ENCODE measurements around the gene COPS8. TPM values are rescaled to one million over a fixed set of nuclear protein-coding genes. Genes with fewer than 3 reads are reported as not detected.

COPS8 gene
- total RNA-seq, 1 donor from 2014 or later, result 111 TPM

DNA sequence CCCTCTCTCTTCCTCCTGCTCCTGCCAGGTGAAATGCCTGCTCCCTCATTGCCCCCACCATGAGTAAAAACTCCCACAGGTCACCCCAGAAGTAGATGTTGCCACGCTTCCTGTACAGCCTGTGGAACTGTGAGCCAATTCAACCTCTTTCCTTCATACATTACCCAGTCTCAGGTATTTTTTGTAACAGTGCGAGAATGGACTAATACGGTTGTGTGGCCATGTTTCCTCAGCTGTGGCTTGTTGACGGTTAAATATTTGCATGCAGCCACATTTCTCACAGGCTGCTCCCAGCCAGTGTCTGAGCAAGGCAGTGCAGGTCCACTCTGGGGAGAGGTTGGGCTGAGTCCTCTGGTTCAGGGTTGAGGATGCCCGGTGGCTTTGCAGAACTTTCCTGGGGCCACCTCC lies 27.8 kb upstream of the COPS8 start:
- TF ChIP-seq, protein P1, sequence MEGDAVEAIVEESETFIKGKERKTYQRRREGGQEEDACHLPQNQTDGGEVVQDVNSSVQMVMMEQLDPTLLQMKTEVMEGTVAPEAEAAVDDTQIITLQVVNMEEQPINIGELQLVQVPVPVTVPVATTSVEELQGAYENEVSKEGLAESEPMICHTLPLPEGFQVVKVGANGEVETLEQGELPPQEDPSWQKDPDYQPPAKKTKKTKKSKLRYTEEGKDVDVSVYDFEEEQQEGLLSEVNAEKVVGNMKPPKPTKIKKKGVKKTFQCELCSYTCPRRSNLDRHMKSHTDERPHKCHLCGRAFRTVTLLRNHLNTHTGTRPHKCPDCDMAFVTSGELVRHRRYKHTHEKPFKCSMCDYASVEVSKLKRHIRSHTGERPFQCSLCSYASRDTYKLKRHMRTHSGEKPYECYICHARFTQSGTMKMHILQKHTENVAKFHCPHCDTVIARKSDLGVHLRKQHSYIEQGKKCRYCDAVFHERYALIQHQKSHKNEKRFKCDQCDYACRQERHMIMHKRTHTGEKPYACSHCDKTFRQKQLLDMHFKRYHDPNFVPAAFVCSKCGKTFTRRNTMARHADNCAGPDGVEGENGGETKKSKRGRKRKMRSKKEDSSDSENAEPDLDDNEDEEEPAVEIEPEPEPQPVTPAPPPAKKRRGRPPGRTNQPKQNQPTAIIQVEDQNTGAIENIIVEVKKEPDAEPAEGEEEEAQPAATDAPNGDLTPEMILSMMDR (conservative IDR thresholded peaks at IDR 0.05; ENCODE audit: low read depth, low read length), result no peak
- DNase-seq (ENCODE audit: low read depth), result no peak
- no peak overlapping the region for H3K4me3 ChIP-seq (ENCODE audit: low read depth, low read length)

DNA sequence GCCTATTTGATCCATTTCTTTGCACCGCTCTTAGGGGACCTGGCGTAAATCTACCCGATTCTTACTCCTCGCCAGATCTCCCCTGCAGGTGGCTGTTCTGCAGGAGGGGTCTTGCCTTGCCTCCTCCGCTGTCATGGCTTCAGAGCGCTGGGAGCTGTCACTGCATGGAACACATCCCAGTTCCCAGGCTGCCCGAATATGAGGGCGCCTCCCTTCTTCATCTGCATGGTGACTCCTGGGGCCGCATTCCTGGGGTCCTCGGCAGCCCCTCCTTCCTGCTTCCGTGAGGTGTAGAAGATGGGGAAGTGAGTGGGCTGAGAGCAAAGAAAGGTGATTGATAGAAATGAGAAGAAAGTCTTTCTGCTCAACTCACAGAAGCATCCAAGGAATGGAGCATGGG lies 27.3 kb upstream of the COPS8 start:
- H3K4me3 ChIP-seq (ENCODE audit: low read depth, low read length), result no peak overlapping the region
- TF ChIP-seq, protein P1 (conservative IDR thresholded peaks at IDR 0.05; ENCODE audit: low read depth, low read length), result no peak
- no peak for DNase-seq (ENCODE audit: low read depth)

DNA sequence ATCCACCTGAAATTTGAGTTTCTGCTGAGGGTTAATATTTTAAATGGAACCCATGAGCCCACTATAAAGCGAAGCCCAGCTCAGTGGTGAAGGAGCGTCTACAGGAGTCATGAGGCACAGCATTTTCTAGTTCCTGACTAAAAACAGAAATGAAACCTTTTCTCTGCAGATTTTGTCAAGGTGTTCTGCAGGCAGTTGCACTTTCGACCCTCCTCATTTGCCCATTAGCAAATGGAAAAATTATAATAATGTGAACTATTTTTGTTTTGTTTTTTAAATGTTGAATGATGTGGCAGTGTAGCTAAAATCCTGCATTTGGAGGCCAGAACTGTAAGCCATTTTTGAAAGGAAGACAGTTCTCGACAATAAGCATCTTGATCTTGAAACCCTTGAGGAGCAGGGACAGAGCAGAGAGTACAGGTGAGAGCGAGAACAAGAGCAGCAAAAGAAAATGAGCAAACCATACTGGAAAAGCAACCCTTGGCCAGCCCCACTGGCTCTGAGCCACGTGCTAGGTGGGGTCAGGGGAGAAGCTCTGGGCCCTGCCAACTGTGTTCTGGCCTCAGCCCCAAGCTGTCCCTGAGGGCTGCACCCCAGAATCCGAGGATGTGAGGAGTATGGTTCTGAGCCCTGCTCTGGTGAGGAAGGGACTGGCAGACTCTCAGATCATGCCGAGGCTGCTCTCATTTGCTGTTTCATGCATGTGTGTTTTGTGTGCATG lies 26.4 kb upstream of the COPS8 start:
- DNase-seq (ENCODE audit: low read depth), result no peak
- TF ChIP-seq, protein P1 (conservative IDR thresholded peaks at IDR 0.05; ENCODE audit: low read depth, low read length), result no peak
- H3K4me3 ChIP-seq (ENCODE audit: low read depth, low read length), result no peak overlapping the region

DNA sequence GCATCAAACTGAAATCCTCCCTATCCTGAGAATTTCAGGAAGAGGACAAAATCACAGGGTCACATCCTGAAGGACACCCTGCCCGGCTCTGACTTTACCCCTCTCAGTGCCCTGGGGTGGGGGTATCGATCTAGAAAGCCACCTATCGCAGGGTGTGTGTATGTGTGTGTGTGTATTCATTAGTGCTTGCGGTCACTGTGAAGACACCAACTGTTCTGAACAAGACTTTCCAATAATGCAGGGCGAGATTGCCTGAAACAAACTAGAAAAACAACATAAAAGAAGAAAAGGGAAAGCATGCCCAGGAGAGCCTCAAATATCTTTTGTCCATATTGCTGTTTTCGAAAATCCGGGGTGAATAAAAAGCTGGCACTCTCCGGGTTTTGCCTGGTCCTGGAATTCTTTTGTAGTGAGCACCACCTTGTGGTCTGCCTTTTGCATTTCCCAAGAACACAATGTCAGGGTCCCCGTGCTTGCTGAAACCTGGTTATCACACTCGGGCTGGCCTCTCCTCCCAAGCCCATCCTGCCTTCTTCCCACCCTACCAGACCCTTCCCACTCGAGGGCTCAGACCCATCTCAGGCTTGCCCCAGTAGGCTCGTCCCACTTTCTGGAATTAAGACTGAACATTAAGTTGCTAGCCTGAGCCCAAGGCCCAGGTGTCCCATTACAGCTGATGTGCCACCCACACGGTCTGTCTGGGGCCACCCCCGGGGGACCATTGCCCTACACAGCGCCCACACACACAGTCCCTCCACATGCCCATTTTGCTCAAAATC lies 25.0 kb upstream of the COPS8 start:
- DNase-seq (ENCODE audit: low read depth), result no peak
- TF ChIP-seq, protein P1 (conservative IDR thresholded peaks at IDR 0.05; ENCODE audit: low read depth, low read length), result peak; percentile 80
- peak overlapping the region; percentile 23 for H3K4me3 ChIP-seq (ENCODE audit: low read depth, low read length)

DNA sequence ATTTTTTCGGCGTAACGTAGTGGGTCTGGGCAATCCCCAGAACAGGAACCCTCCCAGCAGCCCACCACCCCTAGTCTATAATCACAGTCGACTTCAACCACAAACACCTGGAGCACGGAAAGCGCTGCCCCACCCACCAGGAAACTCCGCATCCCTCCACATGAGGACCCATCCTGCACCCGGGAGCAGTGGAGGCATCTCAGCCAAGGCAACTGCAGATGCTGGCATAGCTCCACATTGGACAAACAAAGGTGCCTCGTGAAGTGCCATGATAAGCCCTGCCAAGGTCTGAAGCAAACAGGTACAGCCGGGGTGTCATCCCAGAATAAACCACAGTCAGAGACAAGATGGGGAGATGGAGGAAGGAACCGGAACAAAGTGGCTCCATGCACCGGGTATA lies 24.3 kb upstream of the COPS8 start:
- no peak for DNase-seq (ENCODE audit: low read depth)
- TF ChIP-seq, protein P1 (conservative IDR thresholded peaks at IDR 0.05; ENCODE audit: low read depth, low read length), result no peak
- H3K4me3 ChIP-seq (ENCODE audit: low read depth, low read length), result no peak overlapping the region

DNA sequence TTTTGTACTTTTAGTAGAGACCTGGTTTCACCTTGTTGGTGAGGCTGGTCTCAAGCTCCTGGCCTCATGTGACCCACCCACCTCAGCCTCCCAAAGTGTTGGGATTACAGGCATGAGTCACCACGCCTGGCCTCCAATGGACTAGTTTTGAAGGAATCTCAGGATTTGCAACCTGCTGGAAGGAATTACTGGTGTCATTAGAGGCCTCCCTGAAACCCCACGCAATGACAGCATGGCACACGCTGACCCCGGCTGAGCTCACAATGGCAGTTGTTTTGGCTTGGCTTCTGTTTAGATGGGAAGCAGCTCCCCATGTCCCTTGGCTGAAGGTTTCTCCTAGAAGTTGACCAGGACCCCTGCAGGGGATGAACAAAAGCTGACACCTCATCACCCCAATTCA lies 23.1 kb upstream of the COPS8 start:
- TF ChIP-seq, protein P1 (conservative IDR thresholded peaks at IDR 0.05; ENCODE audit: low read depth, low read length), result no peak
- no peak overlapping the region for H3K4me3 ChIP-seq (ENCODE audit: low read depth, low read length)
- DNase-seq (ENCODE audit: low read depth), result no peak

All from epithelial cell of proximal tubule (primary cell).